Measurements from ENCODE around the gene SLC6A16. TPM values are rescaled to one million over a fixed set of nuclear protein-coding genes. Genes with fewer than 3 reads are reported as not detected.
"Not testable (repeated sequence)": the region's sequence is repeated elsewhere in the genome, so short reads cannot be mapped to it uniquely, and the experiment has no call there.

The SLC6A16 gene
- polyA plus RNA-seq: 1 to 10 TPM in 2 of 3 donors, under 1 TPM in 1; 0.90 to 1.6 (median 1.0) TPM

GRCh38 chr19:49324801-49325576 is at the start of gene SLC6A16:
Gene SLC6A16, minus strand, starts transcription at chr19:49325191. Its CDS starts 13,844 bp downstream, at chr19:49311347.
- no peak within 1 kb of the TSS for H3K27ac ChIP-seq (ENCODE audit: low read depth, low read length)
- WGBS, 3 donors: 92 to 94% (median 94%) methylated on average over 36 to 38 of the region's 38 CpGs

GRCh38 chr19:49373174-49373573 is 48.2 kb upstream of the SLC6A16 start:
- H3K27ac ChIP-seq (ENCODE audit: low read depth, low read length): not testable (repeated sequence)
- 80 to 88% (median 86%) methylated on average over 3 of the region's 3 CpGs for WGBS, 3 donors

- 74 to 85% (median 74%) methylated on average over 3 of the region's 3 CpGs for WGBS, 3 donors
- no peak overlapping the region for H3K27ac ChIP-seq (ENCODE audit: low read depth, low read length)
These were observed 46.2 kb upstream of the SLC6A16 start for GRCh38 chr19:49371184-49371583.

GRCh38 chr19:49368711-49369358 is 43.8 kb upstream of the SLC6A16 start:
- 83 to 97% (median 86%) methylated on average over 5 of the region's 5 CpGs for WGBS, 3 donors
- H3K27ac ChIP-seq (ENCODE audit: low read depth, low read length): no peak overlapping the region

- no peak overlapping the region for H3K27ac ChIP-seq (ENCODE audit: low read depth, low read length)
These were observed 41.1 kb upstream of the SLC6A16 start for GRCh38 chr19:49366110-49366509.

GRCh38 chr19:49364083-49364737 is 39.2 kb upstream of the SLC6A16 start:
- 67 to 73% (median 72%) methylated on average over 27 of the region's 27 CpGs for WGBS, 3 donors
- H3K27ac ChIP-seq (ENCODE audit: low read depth, low read length): no peak overlapping the region

- WGBS, 3 donors: 1 to 2% (median 1%) methylated on average over 46 of the region's 46 CpGs
- no peak within 1 kb of the TSS for H3K27ac ChIP-seq (ENCODE audit: low read depth, low read length)
These were observed 38.5 kb upstream of the SLC6A16 start, which contains the start of gene DKKL1 for GRCh38 chr19:49363268-49364082. Gene DKKL1, plus strand, starts transcription at chr19:49363877. Its CDS starts 122 bp downstream, at chr19:49363999.

GRCh38 chr19:49362929-49363267 is 37.9 kb upstream of the SLC6A16 start:
- no peak overlapping the region for H3K27ac ChIP-seq (ENCODE audit: low read depth, low read length)
- WGBS, 3 donors: 0 to 1% (median 0%) methylated on average over 14 of the region's 14 CpGs

- WGBS, 3 donors: 1 to 2% (median 1%) methylated on average over 51 to 52 of the region's 52 CpGs
- H3K27ac ChIP-seq (ENCODE audit: low read depth, low read length): peak within 1 kb of the TSS; percentile 42
These were observed 37.3 kb upstream of the SLC6A16 start, which contains the start of gene TEAD2 for GRCh38 chr19:49362048-49362928. Gene TEAD2, minus strand, starts transcription at chr19:49362416. Its CDS starts 2,341 bp downstream, at chr19:49360075.

- H3K27ac ChIP-seq (ENCODE audit: low read depth, low read length): no peak overlapping the region
- 1 to 3% (median 3%) methylated on average over 27 of the region's 27 CpGs for WGBS, 3 donors
These were observed 36.6 kb upstream of the SLC6A16 start for GRCh38 chr19:49361438-49362047.

GRCh38 chr19:49359851-49360820 is 35.1 kb upstream of the SLC6A16 start:
- H3K27ac ChIP-seq (ENCODE audit: low read depth, low read length): no peak overlapping the region
- WGBS, 3 donors: 67 to 76% (median 67%) methylated on average over 17 of the region's 17 CpGs

GRCh38 chr19:49357186-49357585 is 32.2 kb upstream of the SLC6A16 start:
- H3K27ac ChIP-seq (ENCODE audit: low read depth, low read length): no peak overlapping the region
- whole genome bisulfite sequencing, 3 donors: 78 to 86% (median 86%) methylated on average over 9 of the region's 9 CpGs

- 45 to 78% (median 53%) methylated on average over 7 of the region's 7 CpGs for WGBS, 3 donors
- H3K27ac ChIP-seq (ENCODE audit: low read depth, low read length): peak overlapping the region; percentile 54
These were observed 31.4 kb upstream of the SLC6A16 start for GRCh38 chr19:49356382-49356781.

- WGBS, 3 donors: 17 to 73% (median 28%) methylated on average over 12 of the region's 12 CpGs
- no peak overlapping the region for H3K27ac ChIP-seq (ENCODE audit: low read depth, low read length)
These were observed 30.9 kb upstream of the SLC6A16 start for GRCh38 chr19:49355909-49356353.

GRCh38 chr19:49349567-49349966 is 24.6 kb upstream of the SLC6A16 start:
- H3K27ac ChIP-seq (ENCODE audit: low read depth, low read length): no peak overlapping the region
- WGBS, 3 donors: 93 to 98% (median 94%) methylated on average over 2 of the region's 2 CpGs
